ENCODE measurements around the gene TBC1D5. TPM values are rescaled to one million over a fixed set of nuclear protein-coding genes. Genes with fewer than 3 reads are reported as not detected.

TBC1D5 gene
- total and polyA plus RNA-seq, 2 of the 4 experiments (the other 2 are of a cell fraction), result 16.4 to 57.0 TPM

- no peak overlapping the region for H3K14ac ChIP-seq (replicated peaks; ENCODE audit: low read depth, low read length)
- ChIA-PET CTCF (no interaction called here), POLR2A (ENCODE audit: unreplicated experiment) (no interaction called here)
- DNase-seq, result peak; percentile 4
- H3K27ac ChIP-seq (ENCODE audit: insufficient read depth, low read length), result no peak overlapping the region
- in situ Hi-C loops (cut with MboI; ENCODE audit: low sequenced_read_pairs), result no loop called here
- H4K8ac ChIP-seq (ENCODE audit: low read depth in 2 of 2, low read length in 2 of 2), result no peak overlapping the region
- no peak overlapping the region for H3K18ac ChIP-seq (ENCODE audit: low read depth, low read length)
- no peak overlapping the region for H4K5ac ChIP-seq (ENCODE audit: low read depth, low read length)
- no peak overlapping the region for H3K9ac ChIP-seq (ENCODE audit: low read depth, low read length)
- no peak overlapping the region for H3K4ac ChIP-seq (ENCODE audit: low read depth, low read length)
- dilution Hi-C loops (cut with HindIII; ENCODE audit: low sequenced_read_pairs, unreplicated experiment), result no loop called here
- BruUV-seq (replicated peaks), result no TSS peak
- no peak overlapping the region for H2BK20ac ChIP-seq (ENCODE audit: low read depth, low read length)
- intact Hi-C loops (cut with micrococcal nuclease), result no loop called here
- no CpG with 5 or more reads among the region's 4 CpGs for WGBS, 2 experiments (ENCODE audit: extremely low coverage in 2 of 2, insufficient read length in 1 of 2)
- no peak overlapping the region for H2AK9ac ChIP-seq (replicated peaks; ENCODE audit: low read depth, low read length, poor library complexity)
- no peak overlapping the region for H2BK5ac ChIP-seq (ENCODE audit: low read depth, low read length, poor library complexity, severe bottlenecking)
- no peaks in the 10 kb centered on the region; a peak in 2 of 4 replicates for H3K79me1 ChIP-seq (ENCODE audit: low read depth in 1 of 2, low read length in 2 of 2)
- H2BK15ac ChIP-seq (ENCODE audit: low read depth, low read length), result no peak overlapping the region
- no peak for ATAC-seq (ENCODE audit: low read depth)
- H2AK5ac ChIP-seq (ENCODE audit: low read depth, low read length), result no peak overlapping the region
- no peak overlapping the region for H4K91ac ChIP-seq (ENCODE audit: insufficient read depth, low read depth, low read length)
- no peak overlapping the region for H2AFZ ChIP-seq (replicated peaks; ENCODE audit: low read length, poor library complexity)
- no peaks in the 10 kb centered on the region; the same call in 1 of the 2 replicates for H3K4me1 ChIP-seq (ENCODE audit: control insufficient read depth, insufficient read depth, low read length)
- no peak overlapping the region for H3K23ac ChIP-seq (ENCODE audit: low read depth, low read length)
- H3K9me3 ChIP-seq (ENCODE audit: control insufficient read depth, insufficient read depth, low read length), result no peaks in the 10 kb centered on the region
- H4K20me1 ChIP-seq (ENCODE audit: insufficient read depth, low read length), result no peaks in the 10 kb centered on the region
- H3K9me1 ChIP-seq (ENCODE audit: insufficient read depth, low read length), result no peaks in the 10 kb centered on the region; the same call in 1 of the 2 replicates
- no peak overlapping the region for H3K56ac ChIP-seq (ENCODE audit: extremely low read depth, insufficient read depth, low read length)
- H2BK120ac ChIP-seq (ENCODE audit: low read depth, low read length), result no peak overlapping the region
- H3K4me2 ChIP-seq (ENCODE audit: low read depth, low read length), result no peak overlapping the region
- no peaks in the 10 kb centered on the region for H3K36me3 ChIP-seq (ENCODE audit: control insufficient read depth, insufficient read depth, low read length)
- TF ChIP-seq NFE2L2 (IDR thresholded peaks at IDR 0.05; ENCODE audit: low read depth, low read length), result no peak
- TF ChIP-seq RFX5 (IDR thresholded peaks at IDR 0.05; ENCODE audit: low read depth, low read length), result no peak
- no peak for TF ChIP-seq MAZ (IDR thresholded peaks at IDR 0.05; ENCODE audit: borderline replicate concordance, low read depth, low read length)
- no peak for TF ChIP-seq CTCF (conservative IDR thresholded peaks at IDR 0.05; ENCODE audit: low read depth, low read length)
- no peak for TF ChIP-seq RCOR1 (IDR thresholded peaks at IDR 0.05; ENCODE audit: insufficient replicate concordance, low read length)
- TF ChIP-seq ELK1 (IDR thresholded peaks at IDR 0.05; ENCODE audit: borderline replicate concordance, low read depth, low read length), result no peak
- no peak for TF ChIP-seq CEBPB (IDR thresholded peaks at IDR 0.05; ENCODE audit: low read depth, low read length)
- no peaks in the 10 kb centered on the region for H3K27me3 ChIP-seq (ENCODE audit: control insufficient read depth, insufficient read depth, low read length)
- no peak overlapping the region for H3K4me3 ChIP-seq (ENCODE audit: insufficient read depth, low read depth, low read length)
Observed at GRCh38 chr3:17577796-17578520, 164.5 kb downstream of the TBC1D5 start.

Data from IMR-90 (cell line).